ENCODE data around the gene MAPKBP1.

MAPKBP1 gene

GRCh38 chr15:41790169-41790568, 15.9 kb downstream of the MAPKBP1 start:
- Histone ChIP-seq H3K4me3 (ENCODE audit: low read depth, low read length) (no peak overlapping the region), H3K4me2 (ENCODE audit: low read length) (no peak overlapping the region), H3K9me3 (ENCODE audit: control insufficient read depth, low read length) (no peaks in the 10 kb centered on the region), H3K27ac (no peak overlapping the region), H3K36me3 (ENCODE audit: control insufficient read depth, insufficient read depth, low read length) (no peaks in the 10 kb centered on the region), H2AFZ (no peak overlapping the region), H3K4me1 (peaks cover 3% of the 10 kb centered on the region), H3K79me2 (peaks cover 2% of the 10 kb centered on the region), H3K27me3 (ENCODE audit: control insufficient read depth, insufficient read depth, low read length) (no peaks in the 10 kb centered on the region), H3K9ac (no peak overlapping the region)
- TF ChIP-seq, protein P1, sequence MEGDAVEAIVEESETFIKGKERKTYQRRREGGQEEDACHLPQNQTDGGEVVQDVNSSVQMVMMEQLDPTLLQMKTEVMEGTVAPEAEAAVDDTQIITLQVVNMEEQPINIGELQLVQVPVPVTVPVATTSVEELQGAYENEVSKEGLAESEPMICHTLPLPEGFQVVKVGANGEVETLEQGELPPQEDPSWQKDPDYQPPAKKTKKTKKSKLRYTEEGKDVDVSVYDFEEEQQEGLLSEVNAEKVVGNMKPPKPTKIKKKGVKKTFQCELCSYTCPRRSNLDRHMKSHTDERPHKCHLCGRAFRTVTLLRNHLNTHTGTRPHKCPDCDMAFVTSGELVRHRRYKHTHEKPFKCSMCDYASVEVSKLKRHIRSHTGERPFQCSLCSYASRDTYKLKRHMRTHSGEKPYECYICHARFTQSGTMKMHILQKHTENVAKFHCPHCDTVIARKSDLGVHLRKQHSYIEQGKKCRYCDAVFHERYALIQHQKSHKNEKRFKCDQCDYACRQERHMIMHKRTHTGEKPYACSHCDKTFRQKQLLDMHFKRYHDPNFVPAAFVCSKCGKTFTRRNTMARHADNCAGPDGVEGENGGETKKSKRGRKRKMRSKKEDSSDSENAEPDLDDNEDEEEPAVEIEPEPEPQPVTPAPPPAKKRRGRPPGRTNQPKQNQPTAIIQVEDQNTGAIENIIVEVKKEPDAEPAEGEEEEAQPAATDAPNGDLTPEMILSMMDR (IDR thresholded peaks at IDR 0.05), result no peak

DNA sequence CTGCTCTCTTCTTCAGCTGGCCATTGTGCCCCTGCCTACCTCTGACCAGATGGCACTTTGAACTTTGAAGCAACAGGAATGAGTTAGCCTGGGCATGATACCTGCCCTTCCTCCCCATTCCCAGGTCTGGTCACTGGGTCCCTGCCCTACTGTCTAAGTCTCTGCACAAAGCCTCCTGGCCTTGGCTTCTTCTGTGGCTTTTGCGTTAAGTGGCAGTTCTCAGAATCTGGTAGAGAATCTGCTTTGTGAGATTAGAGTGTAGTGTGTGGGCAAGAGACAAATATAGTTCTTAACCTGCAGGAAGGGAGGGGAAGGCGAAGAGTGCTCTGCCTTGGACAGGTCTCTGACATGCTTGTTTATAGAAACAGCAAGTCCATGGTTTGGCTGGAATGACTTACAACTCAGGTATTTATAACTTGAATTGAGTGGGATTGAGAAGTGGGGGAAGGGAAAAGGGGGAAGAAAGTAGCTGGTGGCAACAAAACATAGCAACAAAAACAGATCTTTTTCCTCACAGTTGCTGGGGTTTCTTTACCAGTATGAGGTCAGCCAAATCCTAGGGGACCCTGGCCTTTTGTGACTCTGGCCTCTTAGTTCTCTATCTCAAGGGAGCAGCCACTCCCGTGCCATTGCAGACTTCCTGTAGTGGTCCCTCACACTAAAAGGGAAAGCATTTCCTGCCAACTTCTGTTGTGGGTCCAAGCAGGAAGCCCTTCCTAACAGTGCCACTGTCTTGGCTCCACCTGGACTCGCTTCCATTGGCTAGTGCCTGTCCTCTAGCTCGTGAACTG, 16.7 kb downstream of the MAPKBP1 start:
- no peak overlapping the region for H2AFZ ChIP-seq
- H3K4me2 ChIP-seq (ENCODE audit: low read length), result no peak overlapping the region
- no peaks in the 10 kb centered on the region for H3K79me2 ChIP-seq
- H3K36me3 ChIP-seq (ENCODE audit: control insufficient read depth, insufficient read depth, low read length), result no peaks in the 10 kb centered on the region
- no peaks in the 10 kb centered on the region for H3K27me3 ChIP-seq (ENCODE audit: control insufficient read depth, insufficient read depth, low read length)
- no peak overlapping the region for H3K4me3 ChIP-seq (ENCODE audit: low read depth, low read length)
- TF ChIP-seq, protein P1 (IDR thresholded peaks at IDR 0.05), result no peak
- peak overlapping the region; percentile 22 for H3K27ac ChIP-seq
- peaks cover 3% of the 10 kb centered on the region for H3K4me1 ChIP-seq
- H3K9ac ChIP-seq, result no peak overlapping the region
- H3K9me3 ChIP-seq (ENCODE audit: control insufficient read depth, low read length), result no peaks in the 10 kb centered on the region

- Histone ChIP-seq H3K4me1 (peaks cover 3% of the 10 kb centered on the region), H3K27ac (no peak overlapping the region), H3K9me3 (ENCODE audit: control insufficient read depth, low read length) (no peaks in the 10 kb centered on the region), H3K4me2 (ENCODE audit: low read length) (no peak overlapping the region), H3K27me3 (ENCODE audit: control insufficient read depth, insufficient read depth, low read length) (no peaks in the 10 kb centered on the region), H3K9ac (no peak overlapping the region), H3K4me3 (ENCODE audit: low read depth, low read length) (no peak overlapping the region), H3K36me3 (ENCODE audit: control insufficient read depth, insufficient read depth, low read length) (no peaks in the 10 kb centered on the region), H3K79me2 (no peaks in the 10 kb centered on the region), H2AFZ (no peak overlapping the region)
- TF ChIP-seq, protein P1 (IDR thresholded peaks at IDR 0.05), result no peak
Measured at GRCh38 chr15:41791547-41791937, 17.3 kb downstream of the MAPKBP1 start.

DNA sequence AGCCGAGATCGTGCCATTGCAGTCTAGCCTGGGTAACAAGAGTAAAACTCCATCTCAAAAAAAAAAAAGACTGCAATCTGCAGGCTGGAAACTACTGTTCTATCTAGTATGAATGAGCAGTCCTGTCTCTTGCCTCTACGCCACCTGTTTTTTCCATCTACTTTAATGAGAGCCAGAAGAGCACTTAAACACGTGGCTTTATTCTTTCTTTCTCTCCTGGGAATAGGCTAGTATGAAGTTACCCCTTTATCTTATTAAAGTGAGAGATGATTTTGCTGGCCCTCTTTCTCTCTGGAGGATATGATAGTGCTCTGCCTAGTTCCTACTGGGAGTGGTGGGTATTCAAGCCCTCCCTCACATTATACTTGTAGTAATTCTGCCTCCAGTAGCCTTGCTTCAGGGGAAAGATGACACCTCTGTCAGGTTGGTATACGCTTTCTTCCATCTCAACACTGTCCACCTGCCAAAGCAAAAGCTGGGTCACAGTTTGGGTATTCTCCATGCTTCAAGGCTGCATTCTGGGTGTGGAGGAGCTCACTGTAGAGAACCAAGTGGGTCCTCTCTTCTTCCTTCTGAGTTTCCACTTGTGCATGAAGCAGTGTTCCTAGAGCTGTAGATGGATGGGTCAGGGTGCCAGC, 17.8 kb downstream of the MAPKBP1 start:
- peaks cover 3% of the 10 kb centered on the region for H3K4me1 ChIP-seq
- H3K36me3 ChIP-seq (ENCODE audit: control insufficient read depth, insufficient read depth, low read length), result no peaks in the 10 kb centered on the region
- H3K9me3 ChIP-seq (ENCODE audit: control insufficient read depth, low read length), result no peaks in the 10 kb centered on the region
- TF ChIP-seq, protein P1 (IDR thresholded peaks at IDR 0.05), result no peak
- no peak overlapping the region for H3K4me3 ChIP-seq (ENCODE audit: low read depth, low read length)
- H3K4me2 ChIP-seq (ENCODE audit: low read length), result no peak overlapping the region
- H3K9ac ChIP-seq, result no peak overlapping the region
- no peak overlapping the region for H2AFZ ChIP-seq
- no peaks in the 10 kb centered on the region for H3K27me3 ChIP-seq (ENCODE audit: control insufficient read depth, insufficient read depth, low read length)
- no peak overlapping the region for H3K27ac ChIP-seq
- H3K79me2 ChIP-seq, result no peaks in the 10 kb centered on the region

Data from parathyroid adenoma (tissue), 2 donors.